HFFc6 (cell line): Measurements from ENCODE around the gene POC5. TPM values are rescaled to one million over a fixed set of nuclear protein-coding genes. Genes with fewer than 3 reads are reported as not detected.
"Not testable (repeated sequence)": the region's sequence is repeated elsewhere in the genome, so short reads cannot be mapped to it uniquely, and the experiment has no call there.

Experiments used
- DNase-seq: peaks from one replicate; pipeline ENCODE4 v3.0.0-alpha.2; 2018
- H3K27ac Mint-ChIP-seq: 2 replicates; pipeline ENCODE4 v1.8.0; 2020; ENCODE audit warnings: mild to moderate bottlenecking, mixed read lengths
- H3K27me3 Mint-ChIP-seq: 2 replicates; pipeline ENCODE4 v1.8.0; 2021; ENCODE audit warnings: mild to moderate bottlenecking, moderate library complexity, mixed read lengths; ENCODE audit not compliant: insufficient read depth
- H3K36me3 Mint-ChIP-seq: 2 replicates; pipeline ENCODE4 v1.8.0; 2021; ENCODE audit warnings: low read depth, mixed read lengths
- H3K4me1 Mint-ChIP-seq: 2 replicates; pipeline ENCODE4 v1.8.0; 2020; ENCODE audit warnings: low read depth, mixed read lengths
- H3K4me3 Mint-ChIP-seq: 2 replicates; pipeline ENCODE4 v1.8.0; 2020; ENCODE audit warnings: mild to moderate bottlenecking, moderate library complexity, mixed read lengths
- H3K9me3 Mint-ChIP-seq: 2 replicates; pipeline ENCODE4 v1.8.0; 2020; ENCODE audit warnings: mild to moderate bottlenecking, mixed read lengths
- total RNA-seq, 6 experiments: library from RNA; stranded (reverse); fragmentation: NEBNext Ultra II Directional; extraction: Animal tissue kit (Norgen Biotek cat#: 25700); gene quantifications; 2 replicates in 1 of 6; 3 replicates in 5 of 6; pipeline ENCODE4 v1.2.3, GENCODE V29; 2021
- TF ChIP-seq, protein P1 (sequence below): fragments of 200-600 bp; sonication (generic); IDR thresholded peaks from 2 replicates; pipeline ENCODE4 v1.5.0; 2021; ENCODE audit warnings: antibody characterized with exemption, mild to moderate bottlenecking

POC5 gene
- total RNA-seq, 6 experiments from 2014 or later, result 3.7 to 6.9 (median 5.4) TPM

DNA sequence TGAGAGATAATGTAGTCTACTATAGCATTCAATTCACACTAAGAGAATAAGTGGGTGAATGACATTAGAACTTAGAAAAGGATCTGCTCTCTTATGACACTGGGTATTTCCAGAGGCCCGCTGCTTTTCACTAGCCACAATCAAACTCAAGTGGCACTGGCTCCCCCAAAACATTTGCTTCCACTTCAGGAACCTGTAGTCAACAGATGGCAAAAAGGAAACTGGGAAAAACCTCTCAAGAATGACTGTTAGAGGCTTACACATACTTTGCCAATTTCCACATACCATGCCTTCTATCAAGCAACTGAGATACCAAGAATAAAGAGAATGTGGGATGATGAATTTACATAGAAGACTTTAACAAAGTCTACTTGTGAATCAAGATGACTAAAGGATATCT, 11.2 kb downstream of the POC5 start:
- Mint-ChIP-seq H3K36me3 (peaks cover 18% of the 10 kb centered on the region), H3K9me3 (no peaks in the 10 kb centered on the region), H3K27me3 (no peaks in the 10 kb centered on the region), H3K4me3 (no peak overlapping the region), H3K27ac (no peak overlapping the region), H3K4me1 (peaks cover 7% of the 10 kb centered on the region)
- no peak for DNase-seq
- TF ChIP-seq, protein P1, sequence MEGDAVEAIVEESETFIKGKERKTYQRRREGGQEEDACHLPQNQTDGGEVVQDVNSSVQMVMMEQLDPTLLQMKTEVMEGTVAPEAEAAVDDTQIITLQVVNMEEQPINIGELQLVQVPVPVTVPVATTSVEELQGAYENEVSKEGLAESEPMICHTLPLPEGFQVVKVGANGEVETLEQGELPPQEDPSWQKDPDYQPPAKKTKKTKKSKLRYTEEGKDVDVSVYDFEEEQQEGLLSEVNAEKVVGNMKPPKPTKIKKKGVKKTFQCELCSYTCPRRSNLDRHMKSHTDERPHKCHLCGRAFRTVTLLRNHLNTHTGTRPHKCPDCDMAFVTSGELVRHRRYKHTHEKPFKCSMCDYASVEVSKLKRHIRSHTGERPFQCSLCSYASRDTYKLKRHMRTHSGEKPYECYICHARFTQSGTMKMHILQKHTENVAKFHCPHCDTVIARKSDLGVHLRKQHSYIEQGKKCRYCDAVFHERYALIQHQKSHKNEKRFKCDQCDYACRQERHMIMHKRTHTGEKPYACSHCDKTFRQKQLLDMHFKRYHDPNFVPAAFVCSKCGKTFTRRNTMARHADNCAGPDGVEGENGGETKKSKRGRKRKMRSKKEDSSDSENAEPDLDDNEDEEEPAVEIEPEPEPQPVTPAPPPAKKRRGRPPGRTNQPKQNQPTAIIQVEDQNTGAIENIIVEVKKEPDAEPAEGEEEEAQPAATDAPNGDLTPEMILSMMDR, result no peak

DNA sequence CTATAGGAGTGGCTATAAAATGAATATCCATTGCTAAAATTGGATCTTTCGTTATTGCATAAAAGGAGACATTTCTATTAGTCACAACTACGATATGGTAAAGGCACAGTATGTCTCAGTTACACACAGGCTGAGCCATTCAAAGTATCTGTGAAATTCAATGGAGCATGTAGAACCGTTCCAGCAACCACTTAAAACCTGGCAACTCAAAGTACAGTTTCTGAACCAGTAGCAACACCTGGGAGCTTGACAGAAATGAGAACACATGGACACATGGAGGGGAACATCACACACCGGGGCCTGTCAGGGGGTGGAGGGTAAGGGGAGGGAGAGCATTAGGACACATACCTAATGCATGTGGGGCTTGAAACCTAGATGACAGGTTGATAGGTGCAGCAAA, 15.4 kb downstream of the POC5 start:
- Mint-ChIP-seq H3K27ac (no peak overlapping the region), H3K4me1 (no peaks in the 10 kb centered on the region), H3K36me3 (peaks cover 26% of the 10 kb centered on the region), H3K9me3 (no peaks in the 10 kb centered on the region; the same call in 1 of the 2 replicates), H3K27me3 (no peaks in the 10 kb centered on the region), H3K4me3 (no peak overlapping the region)
- no peak for DNase-seq
- TF ChIP-seq, protein P1, result no peak

DNA sequence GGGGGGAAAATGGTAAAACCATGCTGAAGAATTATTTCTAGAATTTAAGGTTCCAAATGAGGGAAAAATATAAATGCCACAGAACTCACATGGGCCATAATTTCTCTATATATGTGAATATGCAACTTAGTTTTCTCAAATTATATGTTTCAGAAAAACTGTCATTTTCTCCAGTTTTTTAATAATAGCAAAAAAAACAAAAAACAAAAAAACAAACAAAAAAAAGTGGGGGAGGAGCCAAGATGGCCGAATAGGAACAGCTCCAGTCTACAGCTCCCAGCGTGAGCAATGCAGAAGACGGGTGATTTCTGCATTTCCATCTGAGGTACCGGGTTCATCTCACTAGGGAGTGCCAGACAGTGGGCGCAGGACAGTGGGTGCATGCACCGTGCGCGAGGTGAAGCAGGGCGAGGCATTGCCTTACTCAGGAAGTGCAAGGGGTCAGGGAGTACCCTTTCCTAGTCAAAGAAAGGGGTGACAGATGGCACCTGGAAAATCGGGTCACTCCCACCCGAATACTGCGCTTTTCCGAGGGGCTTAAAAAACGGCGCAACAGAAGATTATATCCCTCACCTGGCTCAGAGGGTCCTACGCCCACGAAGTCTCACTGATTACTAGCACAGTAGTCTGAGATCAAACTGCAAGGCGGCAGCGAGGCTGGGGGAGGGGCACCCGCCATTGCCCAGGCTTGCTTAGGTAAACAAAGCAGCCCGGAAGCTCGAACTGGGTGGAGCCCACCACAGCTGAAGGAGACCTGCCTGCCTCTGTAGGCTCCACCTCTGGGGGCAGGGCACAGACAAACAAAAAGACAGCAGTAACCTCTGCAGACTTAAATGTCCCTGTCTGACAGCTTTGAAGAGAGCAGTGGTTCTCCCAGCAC, 21.5 kb downstream of the POC5 start:
- not testable (repeated sequence) for H3K4me1 Mint-ChIP-seq, H3K4me3 Mint-ChIP-seq, H3K9me3 Mint-ChIP-seq, H3K27me3 Mint-ChIP-seq, H3K27ac Mint-ChIP-seq, DNase-seq
- H3K36me3 Mint-ChIP-seq, result peaks cover 13% of the 10 kb centered on the region

DNA sequence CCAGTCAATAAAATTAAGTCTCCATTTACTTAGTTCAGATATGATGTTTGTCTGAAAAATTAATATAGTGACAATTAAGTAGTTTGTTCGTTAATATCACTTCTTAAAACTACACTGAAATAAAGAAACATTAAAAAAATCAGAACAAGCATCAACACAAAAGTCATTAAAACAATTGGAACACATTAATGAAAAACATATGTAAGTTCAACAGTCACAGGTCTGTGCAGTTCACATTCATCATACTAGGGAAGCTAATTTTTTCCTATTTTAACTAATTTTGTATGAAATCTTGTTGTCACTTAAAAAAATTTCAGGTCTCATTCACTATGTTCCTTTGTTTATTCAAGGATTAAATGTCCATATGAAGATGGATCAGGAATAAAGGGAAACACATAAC, 22.5 kb downstream of the POC5 start:
- H3K27ac Mint-ChIP-seq, result no peak overlapping the region

DNA sequence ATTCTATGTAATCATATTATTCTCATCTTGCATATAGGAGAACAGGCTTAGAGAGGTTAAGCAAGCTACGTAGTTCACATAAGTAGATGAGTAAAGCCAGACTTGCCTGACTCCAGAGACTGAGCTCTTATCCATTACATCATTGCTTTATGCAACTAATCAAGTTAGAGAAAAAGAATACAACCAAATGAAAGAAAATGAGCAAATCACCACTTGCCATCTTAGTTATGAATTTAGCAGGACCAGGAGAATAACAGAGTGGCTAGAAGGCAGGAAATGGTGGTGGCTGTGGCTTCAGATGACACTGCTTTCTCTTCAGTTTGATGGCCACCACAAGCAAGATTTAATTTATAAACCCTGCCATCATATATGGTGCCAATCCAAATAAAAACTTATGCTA, 26.6 kb downstream of the POC5 start:
- H3K9me3 Mint-ChIP-seq, result no peaks in the 10 kb centered on the region
- H3K27ac Mint-ChIP-seq, result no peak overlapping the region
- H3K4me1 Mint-ChIP-seq, result no peaks in the 10 kb centered on the region
- TF ChIP-seq, protein P1, result no peak
- DNase-seq, result no peak
- no peaks in the 10 kb centered on the region for H3K36me3 Mint-ChIP-seq
- peaks cover 1% of the 10 kb centered on the region; the same call in 1 of the 2 replicates for H3K27me3 Mint-ChIP-seq
- H3K4me3 Mint-ChIP-seq, result no peak overlapping the region

More for the DNA sequence above, 22.5 kb downstream of the POC5 start:
- Mint-ChIP-seq H3K36me3 (peaks cover 13% of the 10 kb centered on the region), H3K4me1 (no peaks in the 10 kb centered on the region), H3K4me3 (no peak overlapping the region), H3K9me3 (no peaks in the 10 kb centered on the region; the same call in 1 of the 2 replicates), H3K27me3 (peaks cover 1% of the 10 kb centered on the region; the same call in 1 of the 2 replicates)
- DNase-seq, result no peak
- TF ChIP-seq, protein P1, result no peak

DNA sequence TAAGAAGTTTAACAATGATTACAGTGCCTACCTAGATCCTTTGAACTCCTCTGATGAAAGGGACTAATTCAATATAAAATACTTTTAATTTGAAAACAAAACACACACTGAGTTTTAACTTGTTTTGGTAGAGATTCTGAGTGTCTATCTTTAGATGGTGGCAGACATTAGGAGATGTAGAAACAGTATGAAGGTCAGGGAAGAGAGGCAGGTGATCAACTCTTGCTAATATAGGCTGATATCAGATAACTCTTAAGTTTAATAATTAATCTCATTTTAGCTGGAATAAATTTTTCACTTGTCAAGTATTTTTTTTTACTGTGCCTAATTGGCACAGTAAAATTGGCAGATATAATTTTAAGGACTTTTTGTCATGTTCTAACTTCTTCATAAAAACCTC, 30.8 kb downstream of the POC5 start:
- H3K36me3 Mint-ChIP-seq, result no peaks in the 10 kb centered on the region; the same call in 1 of the 2 replicates
- peaks cover 1% of the 10 kb centered on the region; the same call in 1 of the 2 replicates for H3K27me3 Mint-ChIP-seq
- peaks cover 10% of the 10 kb centered on the region for H3K4me1 Mint-ChIP-seq
- H3K27ac Mint-ChIP-seq, result no peak overlapping the region
- H3K9me3 Mint-ChIP-seq, result no peaks in the 10 kb centered on the region
- TF ChIP-seq, protein P1, result no peak
- H3K4me3 Mint-ChIP-seq, result no peak overlapping the region
- DNase-seq, result no peak
